Measurements from ENCODE around the gene WNT8A.

WNT8A gene

DNA sequence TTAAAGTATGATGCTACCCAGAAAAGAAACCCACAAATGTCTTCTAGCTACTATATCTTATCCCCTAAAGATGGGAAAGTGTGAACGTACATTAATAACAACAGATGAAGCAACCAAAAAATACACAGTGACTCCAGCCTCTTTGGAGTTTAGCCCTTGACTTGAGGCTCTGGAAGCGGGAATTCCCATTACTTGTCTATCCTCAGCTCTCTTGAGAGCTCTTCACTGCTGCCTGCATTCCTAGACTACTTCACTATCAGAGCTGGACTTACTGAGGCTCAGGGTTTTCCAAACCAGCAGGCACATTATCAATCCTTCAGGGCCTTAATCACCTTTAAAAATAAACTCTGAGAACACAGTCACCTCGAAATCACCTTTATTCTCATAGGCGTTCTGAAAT, 56.4 kb downstream of the WNT8A start:
- DNase-seq (ENCODE audit: low read depth in 2 of 2), result no peak

Measured in activated CD8-positive, alpha-beta memory T cell treated with anti-CD3 and anti-CD28 coated beads for 4 hours (primary cell).